Epidermal melanocyte (primary cell): ENCODE data around the gene SPNS3.

Experiments used
- DNase-seq: peaks from one replicate; pipeline ENCODE4 v3.0.0; 2011; ENCODE audit warnings: low spot score; ENCODE audit not compliant: insufficient read length

Gene SPNS3

GRCh38 chr17:4469552-4469951, 35.8 kb downstream of the SPNS3 start:
- no peak for DNase-seq

DNA sequence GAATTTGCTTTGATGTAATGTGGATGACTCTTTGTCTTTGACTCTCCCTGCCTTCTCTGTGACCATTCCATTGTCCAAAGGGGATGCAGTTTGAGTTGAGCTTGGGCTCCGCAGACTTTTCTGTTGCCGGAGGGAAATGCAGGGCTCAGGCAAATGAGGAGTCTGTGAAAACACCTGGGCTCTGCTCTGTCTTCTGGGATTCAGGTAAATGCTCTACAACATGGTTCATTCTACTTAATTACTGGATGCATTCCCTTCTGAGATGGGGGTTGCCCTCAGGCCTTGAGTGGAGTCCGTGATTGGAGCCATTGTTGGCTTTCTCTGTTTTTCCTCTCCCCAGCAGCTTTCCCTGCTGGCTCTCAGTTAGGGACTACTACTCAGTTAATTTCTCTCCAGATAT, 38.5 kb downstream of the SPNS3 start:
- no peak for DNase-seq

- no peak for DNase-seq
Measured at GRCh38 chr17:4474093-4474492, 40.4 kb downstream of the SPNS3 start.

DNA sequence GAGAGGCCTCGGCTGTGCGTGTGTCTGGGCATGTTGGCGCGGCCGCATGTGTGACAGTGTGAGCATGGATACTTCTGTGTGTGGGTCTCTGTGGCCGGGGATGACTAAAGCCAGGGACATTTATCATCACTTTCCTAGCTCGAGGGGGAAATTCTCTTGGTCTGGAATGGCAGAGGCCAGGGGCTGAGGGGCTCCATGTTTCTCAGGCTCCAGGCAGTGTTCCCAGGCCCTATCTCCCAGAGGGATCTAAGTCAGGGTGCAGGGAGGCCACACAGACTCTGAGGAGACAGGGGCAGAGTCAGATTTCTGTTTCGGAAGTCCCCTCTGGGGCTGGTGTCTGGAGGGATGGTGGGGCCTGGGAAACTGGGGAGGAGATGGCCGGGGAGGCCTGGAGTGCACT, 41.3 kb downstream of the SPNS3 start:
- DNase-seq = no peak

DNA sequence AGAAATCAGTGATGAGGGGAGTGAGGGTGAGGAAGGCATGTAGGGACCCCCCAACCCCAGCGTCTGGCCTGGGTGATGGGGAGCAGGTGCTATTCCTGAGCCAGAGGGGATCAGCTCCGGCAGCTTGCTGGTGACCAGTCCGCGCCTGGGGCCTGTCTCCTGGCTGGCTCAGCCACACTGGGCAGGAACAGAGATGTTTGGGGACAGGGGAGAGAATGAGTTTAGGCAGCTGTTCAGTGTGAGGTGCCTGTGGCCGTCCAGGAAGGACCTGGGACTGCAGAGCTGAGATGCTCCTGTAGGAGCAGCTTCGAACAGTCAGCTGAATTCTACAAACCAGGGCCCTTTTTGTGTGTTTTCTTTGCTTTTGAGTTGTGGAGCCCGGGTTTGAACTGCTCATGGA, 41.7 kb downstream of the SPNS3 start:
- DNase-seq = no peak

DNA sequence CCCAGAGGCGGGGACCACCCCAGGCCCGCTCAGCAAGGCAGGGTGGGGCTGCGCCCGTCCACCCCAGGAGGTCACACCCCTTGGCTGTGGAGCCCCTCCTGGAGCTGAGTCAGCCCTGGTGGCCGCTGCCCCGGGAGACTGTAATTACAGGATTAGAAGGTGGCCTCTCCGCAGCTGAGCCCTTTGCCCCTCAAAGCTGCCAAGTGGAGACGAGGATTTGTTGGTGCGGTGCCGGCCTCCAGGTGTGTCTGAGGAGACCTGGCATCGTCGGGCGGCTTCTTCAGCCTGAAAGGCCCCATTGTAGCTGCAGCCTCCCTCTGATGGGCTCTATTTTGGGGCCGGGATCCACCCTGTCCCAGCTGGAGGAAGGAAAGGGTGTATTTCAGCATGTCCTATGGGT, 42.3 kb downstream of the SPNS3 start:
- no peak for DNase-seq

DNA sequence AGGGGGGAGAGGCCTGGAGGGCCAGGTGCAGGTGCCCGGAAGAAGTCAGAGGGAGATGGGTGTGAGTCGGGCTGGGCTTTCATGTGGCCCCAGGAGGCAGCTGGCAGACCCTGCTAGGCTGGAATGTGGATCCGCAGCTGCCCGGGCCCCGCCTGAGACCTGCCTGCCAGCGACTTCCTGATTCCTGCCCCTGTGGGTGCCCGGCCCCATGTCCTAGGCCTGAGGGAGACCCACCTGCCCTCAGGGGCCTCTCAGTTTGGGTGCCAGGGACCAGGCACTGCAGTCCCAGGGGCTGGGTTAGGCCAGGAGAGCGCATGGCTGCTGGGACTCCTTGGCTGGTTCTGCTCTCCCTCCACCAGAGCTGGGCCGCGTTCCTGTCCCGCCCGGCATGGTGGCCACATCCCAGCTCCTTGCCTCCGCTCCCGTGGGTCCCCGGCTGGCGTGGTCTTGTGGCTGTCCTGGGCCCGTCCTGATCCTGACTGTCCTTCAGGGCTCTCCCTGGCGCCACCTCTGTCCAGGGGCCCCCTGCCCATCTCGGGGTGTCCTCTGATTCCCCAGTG, 42.9 kb downstream of the SPNS3 start:
- no peak for DNase-seq

DNA sequence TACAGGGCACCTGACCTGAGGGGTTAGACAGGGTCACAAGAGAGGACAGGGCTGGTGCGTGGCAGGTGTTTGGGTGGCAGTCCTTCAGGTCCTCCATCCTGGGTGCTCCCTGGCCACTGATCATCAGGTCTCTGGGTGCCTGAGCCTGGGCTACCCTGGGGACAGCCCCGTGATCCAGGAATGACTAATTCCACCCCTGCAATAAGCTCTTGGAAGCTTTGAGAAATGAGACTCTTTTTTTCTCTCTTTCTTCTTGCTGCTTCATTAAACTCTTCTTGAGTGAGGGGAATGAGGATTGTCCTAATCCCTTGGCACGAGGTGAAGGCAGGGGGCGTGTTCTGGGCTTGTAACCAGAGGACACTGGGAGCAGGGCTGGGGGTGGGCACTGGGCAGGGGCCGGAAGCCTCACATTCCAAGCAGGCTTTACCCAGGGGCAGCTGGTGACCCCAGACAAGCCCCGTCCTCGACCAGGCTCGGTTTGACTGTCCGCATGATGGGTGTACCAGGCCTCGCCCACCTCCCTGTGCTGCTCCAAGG, 43.6 kb downstream of the SPNS3 start:
- DNase-seq = no peak

DNA sequence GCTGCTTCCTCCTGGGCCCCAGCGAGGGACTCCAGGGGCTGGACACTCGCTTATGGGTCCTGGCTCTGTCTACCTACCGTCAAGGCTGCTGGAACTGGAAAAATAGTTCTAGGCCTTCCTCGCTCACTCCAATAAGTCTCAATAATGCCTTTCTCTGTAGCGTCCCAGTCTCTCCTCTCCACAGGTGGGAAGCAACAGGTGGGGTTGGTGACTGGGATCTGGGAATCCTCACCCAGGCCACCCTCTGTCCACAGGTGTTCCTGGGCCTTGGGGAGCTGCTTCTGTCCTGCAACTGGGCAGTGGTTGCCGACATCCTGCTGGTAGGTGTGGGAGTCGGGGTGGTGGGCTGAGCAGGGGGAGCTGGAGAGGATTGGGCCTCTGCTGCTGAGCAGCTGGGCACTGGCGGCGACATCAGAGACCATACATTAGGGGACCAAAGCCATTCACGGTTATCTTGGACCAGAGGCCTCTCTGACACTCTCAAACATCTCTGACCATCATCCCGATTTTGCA, 44.6 kb downstream of the SPNS3 start:
- no peak for DNase-seq

- no peak for DNase-seq
Measured at GRCh38 chr17:4479340-4479981, 45.7 kb downstream of the SPNS3 start.

DNA sequence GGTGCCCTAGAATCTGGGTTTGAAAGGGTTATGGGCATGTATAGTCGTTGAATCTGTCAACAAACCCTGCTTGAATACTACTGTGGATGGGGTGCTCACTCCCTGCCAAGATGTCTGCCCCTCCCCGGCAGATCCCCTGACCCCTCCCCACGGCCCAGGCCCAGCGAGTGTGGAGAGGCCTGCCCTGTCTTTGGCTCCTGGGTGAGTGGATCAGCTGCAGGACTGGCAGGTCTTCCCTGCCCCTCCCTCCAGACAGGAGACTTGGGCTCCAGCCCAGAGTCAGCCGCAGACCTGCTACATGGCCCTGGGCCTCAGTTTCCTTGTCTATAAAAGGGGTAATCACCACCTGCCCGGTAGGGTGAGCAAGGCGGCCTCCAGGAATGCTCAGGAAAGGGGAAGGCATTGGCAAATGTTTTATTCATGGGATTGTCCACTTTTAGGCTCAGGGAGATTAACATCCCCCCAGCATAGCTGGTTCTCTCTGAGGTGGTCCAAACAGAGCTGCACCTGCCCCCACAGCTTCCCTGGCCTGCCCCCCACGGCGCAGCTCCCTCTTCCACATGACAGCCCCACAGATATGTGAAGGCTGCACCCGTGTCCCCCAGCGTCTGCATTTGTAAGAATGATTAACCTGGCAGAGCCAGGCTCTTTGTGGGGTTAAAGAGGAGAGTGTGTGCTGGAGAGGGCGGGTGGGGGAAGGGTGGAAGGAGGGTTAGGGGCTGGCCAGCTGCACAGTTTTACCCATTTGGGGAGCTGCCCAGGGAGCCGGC, 46.4 kb downstream of the SPNS3 start:
- DNase-seq = no peak

DNA sequence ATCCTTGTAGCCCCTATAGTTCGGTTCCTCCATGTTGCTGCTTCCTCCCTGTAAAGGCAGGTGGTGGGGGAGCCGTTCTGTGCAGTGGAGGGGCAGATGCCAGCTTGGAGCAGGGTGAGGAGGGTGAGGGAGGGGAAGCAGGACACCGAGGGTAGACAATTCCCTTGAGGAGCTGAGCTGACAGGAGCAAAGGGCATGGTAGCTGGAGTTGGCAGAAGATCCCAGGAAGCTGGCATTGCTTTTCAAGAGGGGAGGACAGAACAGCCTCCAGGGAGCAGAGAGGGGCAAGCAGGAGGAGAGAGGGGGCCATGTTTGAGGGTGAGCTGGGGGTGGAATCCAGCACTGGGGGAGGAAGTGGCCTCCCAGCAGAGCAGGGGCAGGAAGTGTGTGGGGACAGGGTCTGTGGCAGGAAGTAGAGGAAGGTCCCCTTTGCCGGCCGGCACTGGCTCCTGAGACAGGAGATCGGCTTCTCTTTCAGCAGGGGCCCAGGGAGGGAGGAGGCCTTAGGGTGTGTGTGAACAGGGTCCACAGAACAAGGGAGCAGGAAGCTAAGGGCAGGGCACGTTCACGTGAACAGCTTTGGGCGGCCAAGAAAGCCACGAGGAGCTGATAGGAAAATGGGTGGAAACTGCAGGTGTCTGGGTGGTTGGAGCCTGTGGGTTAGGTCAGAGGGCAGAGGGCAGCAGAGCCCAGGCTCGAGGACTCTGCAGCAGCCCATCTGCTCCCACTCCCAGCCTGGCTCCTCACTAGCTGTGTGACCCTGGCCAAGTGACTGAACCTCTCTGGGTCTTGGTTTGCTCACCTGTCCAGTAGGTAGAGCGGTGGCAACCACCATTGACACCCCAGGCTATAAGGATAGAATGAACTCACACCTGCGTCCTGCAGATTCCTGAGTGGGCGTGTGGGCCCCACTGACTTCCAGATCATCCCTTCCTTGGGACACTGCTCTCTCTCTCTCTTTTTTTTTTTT, 47.5 kb downstream of the SPNS3 start:
- DNase-seq = no peak

DNA sequence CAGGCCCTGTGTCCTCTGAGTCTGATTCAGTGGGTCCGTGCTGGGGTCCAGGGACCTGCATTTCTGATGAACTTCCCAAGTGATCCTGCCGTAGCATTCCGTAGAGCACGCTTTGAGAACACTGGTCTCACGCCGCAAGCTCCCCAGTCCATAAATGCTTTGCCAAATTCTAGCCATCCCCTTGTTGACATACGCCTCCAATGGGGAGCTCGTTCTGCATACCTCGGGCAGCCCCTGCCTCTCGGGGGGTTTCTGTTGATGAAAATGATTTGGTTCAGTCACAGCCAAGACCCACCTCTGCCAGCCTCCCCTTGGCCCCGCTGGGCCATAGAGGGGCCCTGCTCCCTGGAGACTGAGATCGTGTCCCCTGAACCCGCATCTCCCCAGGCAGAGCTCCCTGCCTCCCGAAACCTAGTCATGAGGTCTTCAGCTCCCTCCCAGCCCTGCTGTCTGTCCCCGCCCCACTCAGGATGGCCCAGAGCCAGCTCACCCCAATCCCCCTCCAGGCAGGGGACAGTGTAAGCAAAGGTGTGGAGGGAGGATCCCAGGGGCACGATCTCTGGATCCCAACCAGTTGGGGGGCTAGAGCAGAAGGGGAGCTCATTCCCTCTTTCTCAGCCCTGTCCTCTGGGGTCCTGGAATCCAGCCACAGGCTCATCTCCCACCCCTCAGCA, 48.7 kb downstream of the SPNS3 start:
- DNase-seq = no peak

GRCh38 chr17:4483012-4483840, 49.5 kb downstream of the SPNS3 start:
- DNase-seq = no peak

GRCh38 chr17:4485676-4486646, 52.2 kb downstream of the SPNS3 start:
- DNase-seq = no peak

GRCh38 chr17:4487296-4487695, 53.6 kb downstream of the SPNS3 start:
- no peak for DNase-seq

DNA sequence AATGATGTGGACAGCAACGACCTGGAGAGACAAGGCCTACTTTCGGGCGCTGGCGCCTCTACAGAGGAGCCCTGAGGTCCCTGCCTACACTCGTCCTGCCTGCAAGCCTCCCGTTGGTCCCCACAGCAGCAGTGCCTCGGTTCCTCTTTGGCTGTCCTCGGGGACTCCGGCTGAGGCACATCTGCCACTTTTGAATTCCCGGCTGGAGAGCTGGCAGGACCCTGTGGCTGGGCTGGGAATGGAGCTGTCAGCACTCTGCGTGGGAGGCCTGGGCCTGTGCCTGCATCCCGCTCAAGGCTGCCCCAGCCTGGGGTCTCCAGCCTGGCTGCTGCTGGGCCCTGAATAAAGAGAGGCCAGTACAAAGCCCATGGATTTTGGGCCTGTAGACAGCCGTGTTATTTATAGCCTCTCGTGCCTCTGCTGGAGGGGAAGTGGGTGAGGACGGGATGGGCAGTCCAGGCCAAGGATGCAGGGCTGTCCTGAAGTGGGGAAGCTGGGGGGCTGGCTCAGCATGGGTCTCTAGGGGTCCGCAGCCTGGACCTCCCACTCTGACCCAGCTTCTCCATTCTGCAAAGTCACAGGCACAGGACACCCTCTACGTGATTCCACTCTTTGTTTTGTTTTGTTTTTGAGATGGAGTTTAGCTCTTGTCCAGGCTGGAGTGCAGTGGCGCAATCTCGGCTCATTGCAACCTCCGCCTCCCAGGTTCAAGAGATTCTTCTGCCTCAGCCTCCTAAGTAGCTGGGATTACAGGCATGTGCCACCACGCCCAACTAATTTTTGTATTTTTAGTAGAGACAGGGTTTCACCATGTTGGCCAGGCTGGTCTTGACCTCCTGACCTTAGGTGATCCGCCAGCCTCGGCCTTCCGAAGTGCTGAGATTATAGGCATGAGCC, 54.3 kb downstream of the SPNS3 start:
- no peak for DNase-seq
